BJ (cell line): ENCODE results near the gene ARID3C. TPM values are rescaled to one million over a fixed set of nuclear protein-coding genes. Genes with fewer than 3 reads are reported as not detected.

Experiments
- CTCF ChIA-PET: fragments of 350-600 bp; formaldehyde crosslinking; extraction: SDS; loops from one replicate; lab custom pipeline; 2021; ENCODE audit warnings: antibody characterized with exemption, inconsistent platforms; lab: Yijun Ruan, JAX
- POLR2A ChIA-PET: fragments of 300-600 bp; sonication (Branson Sonifier 250); formaldehyde crosslinking; extraction: SDS; loops from one replicate; lab custom pipeline; 2021; ENCODE audit warnings: antibody characterized with exemption; lab: Charles Lee
- DNase-seq: peaks from one replicate; pipeline ENCODE4 v3.0.0-alpha.2; 2011; ENCODE audit warnings: low read depth
- H3K27me3 ChIP-seq: 2 replicates; pipeline ENCODE4 v1.6.0; 2011; ENCODE audit warnings: low read length; ENCODE audit not compliant: control insufficient read depth, insufficient read depth
- H3K36me3 ChIP-seq: 2 replicates; pipeline ENCODE4 v1.5.1; 2011; ENCODE audit warnings: low read length; ENCODE audit not compliant: control insufficient read depth, insufficient read depth
- H3K4me3 ChIP-seq: 2 replicates; pipeline ENCODE4 v1.5.1; 2011; ENCODE audit warnings: low read depth, mild to moderate bottlenecking, control low read depth, low read length
- CTCF ChIP-seq: IDR thresholded peaks from 2 replicates; pipeline ENCODE4 v1.5.1; 2011; ENCODE audit warnings: low read depth, mild to moderate bottlenecking, control low read depth, inconsistent platforms, low read length, moderate library complexity; ENCODE audit not compliant: insufficient read depth
- polyA plus RNA-seq: library from polyadenylated mRNA; depleted of rRNA; stranded (reverse); fragments of >200 nt; gene quantifications from 2 replicates; pipeline ENCODE4 v1.2.3, GENCODE V29; 2011

Gene ARID3C
- polyA plus RNA-seq, 1 experiment = not detected

GRCh38 chr9:34588671-34589635, 39.9 kb downstream of the ARID3C start:
- no peaks in the 10 kb centered on the region for H3K36me3 ChIP-seq
- no peak for TF ChIP-seq CTCF
- ChIA-PET CTCF (interaction anchor here (0.6 to 2.2 kb wide), 5 partner anchors 15 to 210 kb away, joined by 3 to 14 read pairs (median 3); no protein-coding TSS in a partner anchor), POLR2A (no interaction called here)
- no peak for DNase-seq
- H3K4me3 ChIP-seq = no peak overlapping the region
- H3K27me3 ChIP-seq = peaks cover 55% of the 10 kb centered on the region

GRCh38 chr9:34587271-34587670, 41.6 kb downstream of the ARID3C start:
- POLR2A ChIA-PET = no interaction called here

GRCh38 chr9:34585946-34586669, 42.8 kb downstream of the ARID3C start:
- Histone ChIP-seq H3K36me3 (no peaks in the 10 kb centered on the region), H3K4me3 (no peak overlapping the region)

More at GRCh38 chr9:34587271-34587670, 41.6 kb downstream of the ARID3C start:
- CTCF ChIA-PET = interaction anchor here (0.7 to 2.2 kb wide), 3 partner anchors 16 to 184 kb away, joined by 3 to 14 read pairs (median 6); no protein-coding TSS in a partner anchor
- H3K27me3 ChIP-seq = peaks cover 50% of the 10 kb centered on the region
- H3K4me3 ChIP-seq = no peak overlapping the region
- no peak for TF ChIP-seq CTCF
- no peak for DNase-seq
- H3K36me3 ChIP-seq = no peaks in the 10 kb centered on the region

DNA sequence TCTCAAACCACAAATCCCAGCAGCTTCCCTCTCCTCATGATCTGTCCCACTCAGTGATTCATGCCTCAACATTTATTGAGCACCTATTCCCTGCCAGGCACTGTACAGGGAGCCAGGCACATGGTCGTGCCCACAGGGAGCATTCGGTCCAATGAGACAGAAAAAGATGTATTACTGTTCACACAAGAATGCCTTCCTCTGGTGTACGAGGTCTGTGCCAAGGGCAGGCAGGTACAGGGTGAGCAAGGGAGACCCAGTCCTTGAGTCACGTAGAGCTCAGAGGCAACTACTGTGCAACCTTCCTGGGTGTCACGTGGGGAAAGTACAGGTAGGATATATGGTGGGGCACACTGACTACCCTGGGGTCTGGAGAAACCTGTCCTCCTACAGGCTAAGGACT, 43.9 kb downstream of the ARID3C start:
- DNase-seq = no peak
- TF ChIP-seq CTCF = no peak
- Histone ChIP-seq H3K27me3 (peaks cover 35% of the 10 kb centered on the region), H3K4me3 (no peak overlapping the region), H3K36me3 (no peaks in the 10 kb centered on the region)
- POLR2A ChIA-PET = no interaction called here
- CTCF ChIA-PET = interaction anchor here (0.6 to 1.8 kb wide), 3 partner anchors 19 to 37 kb away, joined by 3 to 4 read pairs (median 4); no protein-coding TSS in a partner anchor

More at GRCh38 chr9:34585946-34586669, 42.8 kb downstream of the ARID3C start:
- POLR2A ChIA-PET = no interaction called here
- H3K27me3 ChIP-seq = peaks cover 44% of the 10 kb centered on the region
- no peak for DNase-seq
- CTCF ChIA-PET = interaction anchor here (0.9 to 2.2 kb wide), 3 partner anchors 17 to 38 kb away, joined by 4 to 14 read pairs (median 4); no protein-coding TSS in a partner anchor
- TF ChIP-seq CTCF = no peak

GRCh38 chr9:34582787-34583186, 46.1 kb downstream of the ARID3C start:
- ChIA-PET POLR2A (no interaction called here), CTCF (interaction anchor here (0.6 to 6.9 kb wide), 5 partner anchors 9 to 35 kb away, joined by 3 to 52 read pairs (median 4); no protein-coding TSS in a partner anchor)
- Histone ChIP-seq H3K4me3 (no peak overlapping the region), H3K27me3 (peaks cover 33% of the 10 kb centered on the region), H3K36me3 (no peaks in the 10 kb centered on the region)
- DNase-seq = no peak
- no peak for TF ChIP-seq CTCF
